Upper lobe of left lung (tissue), 4 donors: ENCODE measurements around the gene KMT2D.

Experiments used
- CTCF ChIP-seq, 6 experiments: fragments of 450-650 bp in 4 of 6; fragments of 200-600 bp in 2 of 6; sonication (generic) in 2 of 6; IDR thresholded peaks; one replicate each; pipeline ENCODE4 v1.5.1; 2016 to 2019; ENCODE audit warnings: antibody characterized with exemption in 6 of 6
- POLR2AphosphoS5 ChIP-seq, 2 donors: sonication (generic); formaldehyde crosslinking; IDR thresholded peaks; one replicate each; pipeline ENCODE4 v1.5.1; 2017; ENCODE audit warnings: antibody characterized with exemption in 2 of 2

- no peak for TF ChIP-seq POLR2AphosphoS5 (IDR thresholded peaks at IDR 0.05)
- no peak for TF ChIP-seq CTCF (IDR thresholded peaks at IDR 0.05)
These were observed 19.3 kb downstream of the KMT2D start for GRCh38 chr12:49041036-49041880.
